Panc1 (cell line): ENCODE measurements around the gene MAP2K7.

Experiments
- TCF7L2 ChIP-seq: IDR thresholded peaks from 2 replicates; pipeline ENCODE4 v1.6.1; 2011; ENCODE audit warnings: mild to moderate bottlenecking, low read depth, low read length, inconsistent platforms
- TF ChIP-seq, protein P1 (sequence below): fragments of 450-650 bp; IDR thresholded peaks from 2 replicates; pipeline ENCODE4 v1.5.1; 2017; ENCODE audit warnings: mild to moderate bottlenecking

DNA sequence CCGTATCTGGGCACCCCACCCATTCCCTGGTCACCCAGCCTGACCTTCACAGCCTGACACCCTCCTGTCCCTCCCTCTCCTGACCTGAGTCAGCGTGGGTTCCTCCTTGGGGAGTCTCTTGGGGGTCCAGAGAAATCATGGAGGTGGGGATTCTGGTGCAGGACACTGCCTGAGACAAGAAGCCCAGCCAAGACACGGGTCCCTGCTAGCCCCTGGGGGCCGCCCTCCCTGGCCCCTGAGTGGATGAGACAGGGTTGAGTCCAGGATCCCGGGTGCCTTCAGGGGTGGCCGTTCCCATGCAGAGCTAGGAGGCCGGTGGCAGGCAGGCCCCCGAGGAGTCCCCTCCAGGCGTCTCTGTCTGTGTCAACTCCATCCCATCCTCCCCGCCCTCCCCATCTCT is 1.6 kb downstream of the MAP2K7 start:
- TF ChIP-seq TCF7L2: no peak
- TF ChIP-seq, protein P1, sequence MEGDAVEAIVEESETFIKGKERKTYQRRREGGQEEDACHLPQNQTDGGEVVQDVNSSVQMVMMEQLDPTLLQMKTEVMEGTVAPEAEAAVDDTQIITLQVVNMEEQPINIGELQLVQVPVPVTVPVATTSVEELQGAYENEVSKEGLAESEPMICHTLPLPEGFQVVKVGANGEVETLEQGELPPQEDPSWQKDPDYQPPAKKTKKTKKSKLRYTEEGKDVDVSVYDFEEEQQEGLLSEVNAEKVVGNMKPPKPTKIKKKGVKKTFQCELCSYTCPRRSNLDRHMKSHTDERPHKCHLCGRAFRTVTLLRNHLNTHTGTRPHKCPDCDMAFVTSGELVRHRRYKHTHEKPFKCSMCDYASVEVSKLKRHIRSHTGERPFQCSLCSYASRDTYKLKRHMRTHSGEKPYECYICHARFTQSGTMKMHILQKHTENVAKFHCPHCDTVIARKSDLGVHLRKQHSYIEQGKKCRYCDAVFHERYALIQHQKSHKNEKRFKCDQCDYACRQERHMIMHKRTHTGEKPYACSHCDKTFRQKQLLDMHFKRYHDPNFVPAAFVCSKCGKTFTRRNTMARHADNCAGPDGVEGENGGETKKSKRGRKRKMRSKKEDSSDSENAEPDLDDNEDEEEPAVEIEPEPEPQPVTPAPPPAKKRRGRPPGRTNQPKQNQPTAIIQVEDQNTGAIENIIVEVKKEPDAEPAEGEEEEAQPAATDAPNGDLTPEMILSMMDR: no peak
